Esophagus squamous epithelium (tissue), 5 donors: ENCODE measurements around the gene MMEL1. TPM values are rescaled to one million over a fixed set of nuclear protein-coding genes. Genes with fewer than 3 reads are reported as not detected.

Experiments
- DNase-seq: peaks from one replicate; lab custom pipeline; 2025; lab: John Stamatoyannopoulos, UW
- H3K27ac ChIP-seq, 4 donors: fragments of 200-600 bp; sonication (generic); one replicate each; pipeline ENCODE4 v1.5.1; 2016 to 2019; ENCODE audit warnings: mild to moderate bottlenecking in 1 of 4
- H3K27me3 ChIP-seq, 4 donors: fragments of 200-600 bp; sonication (generic); 1 replicate in 3 of 4; 2 replicates in 1 of 4; pipeline versions ENCODE4 v1.5.1 to v1.6.0; 2017 to 2021; ENCODE audit warnings: antibody characterized with exemption in 1 of 4
- H3K36me3 ChIP-seq, 3 donors: fragments of 200-600 bp; sonication (generic); one replicate each; pipeline ENCODE4 v1.5.1; 2016 to 2019
- H3K4me1 ChIP-seq, 3 donors: fragments of 200-600 bp; sonication (generic); one replicate each; pipeline ENCODE4 v1.5.1; 2017 to 2019
- H3K4me3 ChIP-seq, 4 donors: fragments of 200-600 bp; sonication (generic); 1 replicate in 3 of 4; 2 replicates in 1 of 4; pipeline ENCODE4 v1.5.1; 2016 to 2019; ENCODE audit warnings: mild to moderate bottlenecking in 2 of 4, moderate library complexity in 1 of 4
- H3K9me3 ChIP-seq, 3 donors: fragments of 200-600 bp; sonication (generic); one replicate each; pipeline ENCODE4 v1.5.1; 2016 to 2019
- POLR2A ChIP-seq, 4 donors: fragments of 450-650 bp; IDR thresholded peaks; one replicate each; pipeline ENCODE4 v1.6.1; 2017; ENCODE audit warnings: antibody characterized with exemption in 4 of 4, mild to moderate bottlenecking in 4 of 4, moderate library complexity in 3 of 4
- WGBS, 2 donors: methylation state at CpG; one replicate each; pipeline ENCODE4 v1.1.5; 2018; 5-methylcytosine and 5-hydroxymethylcytosine counted together
- intact Hi-C: fragments of 100-400 bp; cut with DNase I; formaldehyde crosslinking; loops from one replicate; pipeline ENCODE4 v1.15.0; 2022
- total RNA-seq, 4 donors: library from RNA; depleted of rRNA; stranded (reverse); fragments of >200 nt; gene quantifications; one replicate each; pipeline ENCODE4 v1.1.0, GENCODE V29; 2016
- TF ChIP-seq, protein P1 (sequence below), 6 experiments: fragments of 450-650 bp in 4 of 6; fragments of 200-600 bp in 2 of 6; sonication (generic) in 2 of 6; IDR thresholded peaks; one replicate each; pipeline ENCODE4 v1.5.1; 2016 to 2019; ENCODE audit warnings: antibody characterized with exemption in 6 of 6, mild to moderate bottlenecking in 4 of 6, moderate library complexity in 4 of 6
- donor health status: DM: yes; HTN: yes; CAD: no.

Gene MMEL1
- total RNA-seq, 4 donors from 2014 or later = 3.1 TPM; not detected in 3

DNA sequence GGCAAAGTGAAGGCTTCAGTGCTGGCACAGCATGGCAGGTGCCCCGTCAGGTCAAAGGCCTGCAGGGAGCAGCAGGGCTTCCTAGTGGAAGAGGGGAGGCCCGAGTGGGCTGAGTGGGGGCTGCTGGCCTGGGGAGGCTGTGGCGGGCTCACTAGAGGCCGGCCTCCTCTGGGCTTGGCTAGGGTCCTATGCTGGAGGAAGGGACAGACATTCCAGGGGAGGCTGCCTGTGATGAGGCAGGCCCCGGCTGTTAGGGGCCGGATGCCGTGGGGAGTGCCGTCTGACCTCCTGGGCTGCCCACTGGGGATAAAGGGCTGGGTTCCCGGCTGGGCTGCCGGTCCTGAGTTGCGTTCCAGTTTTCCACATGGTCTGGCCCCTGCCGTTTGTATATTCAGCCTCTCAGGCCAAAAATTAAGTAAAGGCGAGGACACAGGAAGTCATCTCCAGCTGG lies 25.1 kb downstream of the MMEL1 start:
- DNase-seq = no peak
- WGBS, 2 donors = 78 to 85% methylated on average over 3 to 10 of the region's 13 CpGs

DNA sequence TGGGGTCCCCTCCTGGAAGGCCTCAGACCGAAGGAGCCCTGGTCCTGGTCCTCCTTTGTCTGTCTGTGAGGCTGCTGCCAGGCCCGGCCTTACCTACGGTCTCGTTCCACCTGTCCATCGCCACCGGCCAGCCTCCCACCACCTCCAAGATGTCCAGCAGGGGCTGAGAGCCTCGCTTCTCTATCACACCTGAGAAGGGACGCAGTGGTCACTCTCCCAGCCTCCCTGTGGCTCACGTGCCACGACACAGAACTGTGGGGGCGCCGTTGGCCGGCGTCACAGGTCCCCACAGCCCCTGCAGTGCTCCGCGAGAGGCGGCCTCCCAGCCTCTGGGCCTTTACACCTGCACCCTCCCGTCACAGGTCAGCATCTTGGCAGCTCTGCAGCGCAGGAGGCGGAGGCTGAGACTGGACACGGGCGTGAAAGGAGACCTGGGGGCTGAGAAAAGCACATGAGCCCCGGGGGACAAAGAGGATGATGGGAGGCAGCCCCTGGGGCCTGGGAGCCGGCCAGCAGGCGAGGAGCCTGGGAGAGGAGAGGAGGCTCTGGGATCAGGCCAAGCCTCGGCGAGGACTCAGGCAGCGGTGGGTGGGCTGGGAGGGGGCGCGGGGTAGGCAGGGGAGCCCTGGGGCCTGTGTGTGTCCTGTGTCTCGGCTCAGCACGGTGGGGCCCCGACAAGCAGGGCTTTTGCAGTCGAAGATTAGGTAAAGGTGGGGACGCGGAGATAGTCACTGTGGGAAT lies 25.8 kb downstream of the MMEL1 start:
- Histone ChIP-seq H3K4me3 (no peak overlapping the region), H3K36me3 (no peaks in the 10 kb centered on the region), H3K9me3 (no peaks in the 10 kb centered on the region), H3K4me1 (peaks cover 0 to 24% (median 0%) of the 10 kb centered on the region in 3 donors), H3K27ac (no peak overlapping the region), H3K27me3 (peaks cover 0 to 68% (median 0%) of the 10 kb centered on the region in 4 donors)
- no peak for DNase-seq
- intact Hi-C loops = no loop called here
- TF ChIP-seq, protein P1, sequence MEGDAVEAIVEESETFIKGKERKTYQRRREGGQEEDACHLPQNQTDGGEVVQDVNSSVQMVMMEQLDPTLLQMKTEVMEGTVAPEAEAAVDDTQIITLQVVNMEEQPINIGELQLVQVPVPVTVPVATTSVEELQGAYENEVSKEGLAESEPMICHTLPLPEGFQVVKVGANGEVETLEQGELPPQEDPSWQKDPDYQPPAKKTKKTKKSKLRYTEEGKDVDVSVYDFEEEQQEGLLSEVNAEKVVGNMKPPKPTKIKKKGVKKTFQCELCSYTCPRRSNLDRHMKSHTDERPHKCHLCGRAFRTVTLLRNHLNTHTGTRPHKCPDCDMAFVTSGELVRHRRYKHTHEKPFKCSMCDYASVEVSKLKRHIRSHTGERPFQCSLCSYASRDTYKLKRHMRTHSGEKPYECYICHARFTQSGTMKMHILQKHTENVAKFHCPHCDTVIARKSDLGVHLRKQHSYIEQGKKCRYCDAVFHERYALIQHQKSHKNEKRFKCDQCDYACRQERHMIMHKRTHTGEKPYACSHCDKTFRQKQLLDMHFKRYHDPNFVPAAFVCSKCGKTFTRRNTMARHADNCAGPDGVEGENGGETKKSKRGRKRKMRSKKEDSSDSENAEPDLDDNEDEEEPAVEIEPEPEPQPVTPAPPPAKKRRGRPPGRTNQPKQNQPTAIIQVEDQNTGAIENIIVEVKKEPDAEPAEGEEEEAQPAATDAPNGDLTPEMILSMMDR (IDR thresholded peaks at IDR 0.05) = no peak
- no peak for TF ChIP-seq POLR2A (IDR thresholded peaks at IDR 0.05)
- WGBS, 2 donors = 75 to 77% methylated on average over 10 to 19 of the region's 36 CpGs

More for the DNA sequence above, 25.1 kb downstream of the MMEL1 start:
- TF ChIP-seq POLR2A (IDR thresholded peaks at IDR 0.05) = no peak
- TF ChIP-seq, protein P1 (IDR thresholded peaks at IDR 0.05) = no peak
- H3K27me3 ChIP-seq = peaks cover 0 to 69% (median 0%) of the 10 kb centered on the region in 4 donors
- no peak overlapping the region for H3K4me3 ChIP-seq
- H3K27ac ChIP-seq = no peak overlapping the region
- no peaks in the 10 kb centered on the region for H3K9me3 ChIP-seq
- H3K4me1 ChIP-seq = peaks cover 0 to 24% (median 0%) of the 10 kb centered on the region in 3 donors
- intact Hi-C loops = no loop called here
- no peaks in the 10 kb centered on the region for H3K36me3 ChIP-seq

DNA sequence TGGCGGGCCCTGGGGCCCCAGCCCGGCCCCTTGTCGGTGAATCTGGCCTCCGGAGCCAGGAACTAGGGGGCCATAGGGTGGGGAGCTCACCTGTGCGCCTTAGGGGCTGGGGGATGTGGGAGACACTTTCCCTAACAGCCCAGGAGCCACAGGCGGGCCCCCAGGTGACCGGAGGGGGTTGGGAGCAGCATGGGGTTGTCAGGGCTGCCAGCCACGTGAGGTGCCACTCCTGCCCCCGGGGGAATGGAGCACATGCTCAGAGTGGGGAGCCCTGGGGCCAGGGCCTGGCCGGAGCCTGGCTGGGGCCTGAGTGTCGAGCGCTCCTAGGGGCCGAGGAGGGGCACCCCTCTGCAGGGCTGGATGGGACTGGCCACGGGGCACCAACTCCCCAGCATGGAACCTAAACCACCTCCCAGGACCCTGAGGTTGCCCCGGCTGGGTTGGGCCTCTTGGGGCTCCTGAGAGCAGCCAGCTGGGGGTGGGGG lies 26.4 kb downstream of the MMEL1 start:
- H3K27me3 ChIP-seq = peaks cover 0 to 66% (median 0%) of the 10 kb centered on the region in 4 donors
- TF ChIP-seq POLR2A (IDR thresholded peaks at IDR 0.05) = no peak
- TF ChIP-seq, protein P1 (IDR thresholded peaks at IDR 0.05) = no peak

DNA sequence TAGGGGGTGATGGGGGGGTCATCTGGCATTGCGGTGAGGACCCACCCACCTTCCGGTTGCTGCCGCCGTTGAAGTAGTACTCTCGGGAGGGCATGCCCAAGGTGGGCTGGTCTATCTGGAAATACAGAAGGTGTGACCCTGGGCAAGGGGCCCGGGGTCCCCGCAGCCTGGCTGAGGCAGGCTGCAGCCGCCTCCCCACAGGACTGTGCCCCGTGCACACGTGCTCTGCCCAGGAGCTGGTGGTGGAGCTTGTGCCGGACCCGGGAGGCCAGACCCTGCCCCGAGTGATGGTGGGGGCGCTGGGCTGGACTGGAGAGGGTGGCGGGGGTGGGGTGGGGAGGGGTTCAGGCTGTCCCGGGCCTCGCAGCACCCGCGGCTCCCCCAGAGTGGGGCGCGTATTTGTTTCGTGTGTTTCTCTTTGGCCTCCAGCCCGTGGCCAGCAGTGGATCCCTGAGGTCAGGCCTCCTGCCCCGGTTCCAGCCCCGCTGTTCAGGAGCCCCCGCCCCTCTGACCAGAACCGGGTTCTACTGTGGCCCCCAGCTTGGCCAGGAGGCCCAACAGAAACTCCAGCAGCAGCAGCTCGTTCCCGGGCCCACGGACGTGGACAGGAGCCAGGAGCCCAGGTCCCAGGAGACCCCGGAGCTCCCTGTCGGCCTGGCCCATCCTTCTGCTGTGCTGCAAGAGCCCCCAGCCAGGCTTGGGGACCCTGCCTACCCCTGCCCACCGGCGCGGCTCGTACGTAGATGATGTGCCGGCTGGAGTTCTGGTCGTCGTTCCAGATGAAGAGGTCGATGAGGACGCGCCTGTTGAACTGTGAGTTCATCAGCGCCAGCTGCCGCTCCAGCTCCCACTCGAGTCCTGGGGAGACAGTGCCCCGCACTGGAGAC lies 27.1 kb downstream of the MMEL1 start:
- DNase-seq = no peak
- TF ChIP-seq, protein P1 (IDR thresholded peaks at IDR 0.05) = no peak
- no peak for TF ChIP-seq POLR2A (IDR thresholded peaks at IDR 0.05)
- Histone ChIP-seq H3K36me3 (no peaks in the 10 kb centered on the region), H3K4me1 (peaks cover 0 to 18% (median 0%) of the 10 kb centered on the region in 3 donors), H3K27me3 (peaks cover 0 to 59% (median 0%) of the 10 kb centered on the region in 4 donors), H3K27ac (no peak overlapping the region), H3K9me3 (no peaks in the 10 kb centered on the region), H3K4me3 (no peak overlapping the region)
- WGBS, 2 donors = 84 to 90% methylated on average over 11 to 19 of the region's 48 CpGs
- intact Hi-C loops = no loop called here

More for the DNA sequence above, 26.4 kb downstream of the MMEL1 start:
- Histone ChIP-seq H3K4me3 (no peak overlapping the region), H3K4me1 (peaks cover 0 to 24% (median 0%) of the 10 kb centered on the region in 3 donors), H3K36me3 (no peaks in the 10 kb centered on the region), H3K27ac (no peak overlapping the region), H3K9me3 (no peaks in the 10 kb centered on the region)
- WGBS, 2 donors = 54 to 86% methylated on average over 5 of the region's 15 CpGs
- no peak for DNase-seq
- intact Hi-C loops = no loop called here
